SK-N-SH treated with all-trans-retinoic acid at 6 μM for 48 hours (cell line): ENCODE measurements around the gene WWC2.

Experiments
- ATAC-seq: fragments of 200-7000 bp; cut with Tn5 transposase; 3 replicates; pipeline ENCODE4 v1.9.1; 2020; ENCODE audit warnings: mild to moderate bottlenecking, moderate library complexity
- ARNTL ChIP-seq: fragments of 450-650 bp; formaldehyde crosslinking; IDR thresholded peaks from 2 replicates; pipeline ENCODE4 v1.5.0; 2020; ENCODE audit warnings: low read depth, mild to moderate bottlenecking, moderate library complexity, borderline replicate concordance
- BACH2 ChIP-seq: fragments of 250-450 bp; sonication (Bioruptor Pico); IDR thresholded peaks from 2 replicates; pipeline ENCODE4 v1.9.0; 2021; ENCODE audit warnings: mild to moderate bottlenecking, borderline replicate concordance
- CREB5 ChIP-seq: fragments of 250-450 bp; sonication (Bioruptor Pico); IDR thresholded peaks from 2 replicates; pipeline ENCODE4 v1.5.1; 2020; ENCODE audit warnings: low read depth, mild to moderate bottlenecking, moderate library complexity
- CSDC2 ChIP-seq: fragments of 250-450 bp; sonication (Bioruptor Pico); IDR thresholded peaks from 2 replicates; pipeline ENCODE4 v1.5.0; 2020; ENCODE audit warnings: mild to moderate bottlenecking, moderate library complexity
- CSRNP3 ChIP-seq: fragments of 250-450 bp; sonication (Bioruptor Pico); IDR thresholded peaks from 2 replicates; pipeline ENCODE4 v1.5.1; 2021; ENCODE audit warnings: mild to moderate bottlenecking, moderate library complexity
- ESRRG ChIP-seq: fragments of 250-450 bp; sonication (Bioruptor Pico); IDR thresholded peaks from 2 replicates; pipeline ENCODE4 v1.6.1; 2021; ENCODE audit warnings: mild to moderate bottlenecking
- GLIS3 ChIP-seq: fragments of 250-450 bp; sonication (Bioruptor Pico); IDR thresholded peaks from 2 replicates; pipeline ENCODE4 v1.5.0; 2020; ENCODE audit warnings: mild to moderate bottlenecking, moderate library complexity
- ISL1 ChIP-seq: fragments of 250-450 bp; sonication (Bioruptor Pico); IDR thresholded peaks from 2 replicates; pipeline ENCODE4 v2.1.2; 2022; ENCODE audit warnings: mild to moderate bottlenecking, moderate library complexity
- OSR1 ChIP-seq: fragments of 250-450 bp; sonication (Bioruptor Pico); IDR thresholded peaks from 2 replicates; pipeline ENCODE4 v1.8.0; 2022; ENCODE audit warnings: moderate library complexity, mild to moderate bottlenecking, inconsistent platforms
- PATZ1 ChIP-seq: fragments of 250-450 bp; sonication (Bioruptor Pico); IDR thresholded peaks from 2 replicates; pipeline ENCODE4 v1.8.0; 2020; ENCODE audit warnings: mild to moderate bottlenecking, moderate library complexity, borderline replicate concordance
- POU6F1 ChIP-seq: fragments of 250-450 bp; sonication (Bioruptor Pico); IDR thresholded peaks from 2 replicates; pipeline ENCODE4 v1.8.0; 2021; ENCODE audit warnings: low read depth, mild to moderate bottlenecking, moderate library complexity, borderline replicate concordance
- PPARA ChIP-seq: fragments of 250-450 bp; sonication (Bioruptor Pico); IDR thresholded peaks from 2 replicates; pipeline ENCODE4 v1.5.0; 2020; ENCODE audit warnings: mild to moderate bottlenecking, borderline replicate concordance
- RARB ChIP-seq: fragments of 250-450 bp; sonication (Bioruptor Pico); IDR thresholded peaks from 2 replicates; pipeline ENCODE4 v1.8.0; 2021; ENCODE audit warnings: mild to moderate bottlenecking, moderate library complexity
- SNAI2 ChIP-seq: fragments of 250-450 bp; sonication (Bioruptor Pico); IDR thresholded peaks from 2 replicates; pipeline ENCODE4 v1.5.0; 2020; ENCODE audit warnings: mild to moderate bottlenecking, moderate library complexity
- TCF4 ChIP-seq: fragments of 250-450 bp; sonication (Bioruptor Pico); IDR thresholded peaks from 2 replicates; pipeline ENCODE4 v1.8.0; 2021; ENCODE audit warnings: mild to moderate bottlenecking, moderate library complexity, borderline replicate concordance
- TOX ChIP-seq: fragments of 250-450 bp; sonication (Bioruptor Pico); IDR thresholded peaks from 2 replicates; pipeline ENCODE4 v1.8.0; 2021; ENCODE audit warnings: mild to moderate bottlenecking, moderate library complexity, borderline replicate concordance
- ZC3H10 ChIP-seq: fragments of 250-450 bp; sonication (Bioruptor Pico); IDR thresholded peaks from 2 replicates; pipeline ENCODE4 v1.5.1; 2021; ENCODE audit warnings: mild to moderate bottlenecking, moderate library complexity
- ZFP3 ChIP-seq: fragments of 250-450 bp; sonication (Bioruptor Pico); IDR thresholded peaks from 2 replicates; pipeline ENCODE4 v1.5.0; 2020; ENCODE audit warnings: mild to moderate bottlenecking, moderate library complexity
- ZFP30 ChIP-seq: fragments of 450-650 bp; formaldehyde crosslinking; IDR thresholded peaks from 2 replicates; pipeline ENCODE4 v1.5.0; 2022; ENCODE audit warnings: mild to moderate bottlenecking, moderate library complexity
- ZNF70 ChIP-seq: fragments of 450-650 bp; formaldehyde crosslinking; IDR thresholded peaks from 2 replicates; pipeline ENCODE4 v1.5.0; 2020; ENCODE audit warnings: mild to moderate bottlenecking, moderate library complexity
- TF ChIP-seq, protein P1 (sequence below): fragments of 250-450 bp; sonication (Bioruptor Pico); IDR thresholded peaks from 2 replicates; pipeline ENCODE4 v1.5.0; 2020; ENCODE audit warnings: mild to moderate bottlenecking, moderate library complexity

Gene WWC2

GRCh38 chr4:183205193-183205592, 106.1 kb downstream of the WWC2 start:
- ATAC-seq, result no peak
- TF ChIP-seq TOX (CRISPR knock-in tag) (no peak), CSRNP3 (CRISPR knock-in tag) (no peak), ARNTL (CRISPR knock-in tag) (no peak), ZC3H10 (CRISPR knock-in tag) (no peak), CREB5 (CRISPR knock-in tag) (no peak), BACH2 (no peak)
- TF ChIP-seq, all 23 proteins: peak for 0

DNA sequence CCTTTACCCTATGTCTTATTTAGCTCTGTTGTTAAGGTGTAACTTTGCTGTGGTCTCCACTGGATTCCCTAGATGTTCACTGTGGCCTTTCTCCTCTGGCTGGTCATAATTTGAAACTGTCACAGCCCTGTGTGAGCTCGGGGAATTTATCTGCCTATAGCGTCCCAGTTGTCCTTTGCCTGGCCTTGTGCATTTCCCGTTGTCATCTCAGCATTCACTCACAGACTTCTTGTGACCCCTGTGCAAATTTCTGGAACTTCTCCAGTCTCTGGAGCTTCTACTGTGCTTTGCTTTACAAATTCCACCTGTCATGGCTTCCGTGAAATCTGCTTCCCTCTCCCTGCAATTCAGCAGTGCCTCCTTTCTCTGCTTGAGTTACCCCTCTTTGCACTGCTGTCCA, 106.7 kb downstream of the WWC2 start:
- TF ChIP-seq GLIS3 (CRISPR knock-in tag) (no peak), TOX (CRISPR knock-in tag) (no peak), ESRRG (CRISPR knock-in tag) (no peak), PPARA (CRISPR knock-in tag) (no peak), ISL1 (CRISPR knock-in tag) (no peak), ZFP30 (CRISPR knock-in tag) (no peak), ZNF70 (no peak), CREB5 (CRISPR knock-in tag) (no peak), PATZ1 (CRISPR knock-in tag) (no peak), RARB (CRISPR knock-in tag) (no peak), TCF4 (CRISPR knock-in tag) (no peak), POU6F1 (CRISPR knock-in tag) (no peak), SNAI2 (CRISPR knock-in tag) (no peak), ARNTL (CRISPR knock-in tag) (no peak), CSRNP3 (CRISPR knock-in tag) (no peak), ZFP3 (CRISPR knock-in tag) (no peak), OSR1 (CRISPR knock-in tag) (no peak), CSDC2 (no peak)
- TF ChIP-seq, protein P1, sequence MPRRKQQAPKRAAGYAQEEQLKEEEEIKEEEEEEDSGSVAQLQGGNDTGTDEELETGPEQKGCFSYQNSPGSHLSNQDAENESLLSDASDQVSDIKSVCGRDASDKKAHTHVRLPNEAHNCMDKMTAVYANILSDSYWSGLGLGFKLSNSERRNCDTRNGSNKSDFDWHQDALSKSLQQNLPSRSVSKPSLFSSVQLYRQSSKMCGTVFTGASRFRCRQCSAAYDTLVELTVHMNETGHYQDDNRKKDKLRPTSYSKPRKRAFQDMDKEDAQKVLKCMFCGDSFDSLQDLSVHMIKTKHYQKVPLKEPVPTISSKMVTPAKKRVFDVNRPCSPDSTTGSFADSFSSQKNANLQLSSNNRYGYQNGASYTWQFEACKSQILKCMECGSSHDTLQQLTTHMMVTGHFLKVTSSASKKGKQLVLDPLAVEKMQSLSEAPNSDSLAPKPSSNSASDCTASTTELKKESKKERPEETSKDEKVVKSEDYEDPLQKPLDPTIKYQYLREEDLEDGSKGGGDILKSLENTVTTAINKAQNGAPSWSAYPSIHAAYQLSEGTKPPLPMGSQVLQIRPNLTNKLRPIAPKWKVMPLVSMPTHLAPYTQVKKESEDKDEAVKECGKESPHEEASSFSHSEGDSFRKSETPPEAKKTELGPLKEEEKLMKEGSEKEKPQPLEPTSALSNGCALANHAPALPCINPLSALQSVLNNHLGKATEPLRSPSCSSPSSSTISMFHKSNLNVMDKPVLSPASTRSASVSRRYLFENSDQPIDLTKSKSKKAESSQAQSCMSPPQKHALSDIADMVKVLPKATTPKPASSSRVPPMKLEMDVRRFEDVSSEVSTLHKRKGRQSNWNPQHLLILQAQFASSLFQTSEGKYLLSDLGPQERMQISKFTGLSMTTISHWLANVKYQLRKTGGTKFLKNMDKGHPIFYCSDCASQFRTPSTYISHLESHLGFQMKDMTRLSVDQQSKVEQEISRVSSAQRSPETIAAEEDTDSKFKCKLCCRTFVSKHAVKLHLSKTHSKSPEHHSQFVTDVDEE (CRISPR knock-in tag), result no peak
- no peak for ATAC-seq
